Measurements from ENCODE around the gene HS6ST2.

DNA sequence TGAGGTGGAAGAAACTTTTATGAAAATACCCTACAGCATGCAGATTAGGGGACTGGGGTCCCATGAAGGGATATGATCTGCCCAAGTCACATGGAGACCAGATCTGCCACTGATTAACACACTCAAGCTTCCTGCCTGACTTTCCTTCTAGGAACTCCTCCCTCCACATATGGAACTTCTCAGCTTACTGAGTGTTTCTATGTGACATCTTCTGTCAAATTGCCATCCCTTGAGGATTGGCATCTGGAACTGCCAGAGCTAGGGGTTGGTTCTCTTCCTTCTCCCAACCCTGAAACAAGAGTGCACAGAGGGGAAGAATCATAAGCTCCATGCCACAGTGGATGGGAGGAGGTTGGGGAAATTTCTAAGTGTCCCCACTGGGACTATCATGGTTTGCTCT is 319.0 kb downstream of the HS6ST2 start:
- TF ChIP-seq EZH2phosphoT487 (IDR thresholded peaks at IDR 0.05; ENCODE audit: insufficient read depth, low read depth) = no peak
- no peak for TF ChIP-seq EZH2 (IDR thresholded peaks at IDR 0.05; ENCODE audit: insufficient read depth, poor library complexity, severe bottlenecking)
